NOMO-1 treated with dmso at 0.1 percent for 144 hours (cell line): ENCODE results near the gene NDUFV2.
"Not testable (repeated sequence)": the region's sequence is repeated elsewhere in the genome, so short reads cannot be mapped to it uniquely, and the experiment has no call there.

ENCODE experiments used
- DNase-seq: peaks from one replicate; lab custom pipeline; 2025; ENCODE audit not compliant: unreplicated experiment; lab: John Stamatoyannopoulos, UW

NDUFV2 gene

GRCh38 chr18:9088727-9089126 lies 13.8 kb upstream of the NDUFV2 start:
- not testable (repeated sequence) for DNase-seq

DNA sequence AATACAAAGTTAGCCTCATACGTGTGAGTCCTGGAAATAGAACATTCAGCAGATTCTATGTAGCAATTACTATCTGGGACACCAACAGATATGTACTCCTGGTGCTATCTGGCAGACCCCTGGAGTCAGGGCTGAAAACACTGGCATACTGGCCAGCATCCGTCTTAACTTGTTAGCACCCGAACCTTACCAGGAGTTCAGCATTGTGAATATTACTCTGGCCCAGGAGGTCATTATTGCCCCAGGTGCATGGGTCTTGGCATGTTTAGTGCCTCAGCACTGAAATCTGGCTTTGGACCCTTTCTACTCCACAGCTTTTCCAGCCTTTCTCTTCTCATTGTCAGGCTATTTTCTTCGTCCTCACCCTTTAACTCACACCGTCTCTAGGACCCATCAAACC lies 11.9 kb upstream of the NDUFV2 start:
- no peak for DNase-seq

GRCh38 chr18:9091066-9091476 lies 11.4 kb upstream of the NDUFV2 start:
- DNase-seq: no peak

- no peak for DNase-seq
Measured at GRCh38 chr18:9092665-9093064, 9.8 kb upstream of the NDUFV2 start.

- not testable (repeated sequence) for DNase-seq
Measured at GRCh38 chr18:9093109-9093508, 9.4 kb upstream of the NDUFV2 start.

- no peak for DNase-seq
Measured at GRCh38 chr18:9094307-9095226, 7.9 kb upstream of the NDUFV2 start.

DNA sequence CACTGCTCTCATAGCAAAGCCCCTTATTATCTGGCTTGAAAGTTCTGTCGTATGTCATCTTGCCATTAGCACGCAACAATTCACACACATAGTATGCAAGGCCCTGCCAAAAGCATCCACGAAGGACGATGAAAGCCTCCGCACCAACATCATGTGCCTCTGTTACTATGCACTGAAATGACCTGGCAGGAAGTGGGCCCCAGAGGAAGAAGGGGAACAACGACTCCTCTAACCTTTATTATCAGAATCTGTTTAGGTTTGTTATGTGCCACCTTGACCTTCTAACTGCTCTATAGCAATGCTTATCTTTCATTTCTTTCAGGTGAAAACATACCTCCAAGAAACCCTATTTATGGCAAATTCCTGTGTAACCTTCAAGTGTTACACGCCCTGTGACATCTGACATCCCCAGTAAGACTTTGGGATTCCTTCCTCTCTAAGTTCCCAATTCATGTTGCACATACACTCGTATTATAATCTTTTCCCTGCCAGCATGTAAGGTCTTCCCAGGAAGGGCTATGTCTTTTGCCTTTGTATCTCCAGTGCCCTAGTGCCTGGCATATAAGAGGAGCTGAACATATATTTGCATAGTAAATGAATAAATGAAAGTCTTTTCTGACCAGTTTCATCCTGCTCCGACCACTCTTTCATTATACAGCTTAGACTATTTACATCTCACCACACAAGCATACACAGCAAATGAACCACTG lies 7.0 kb upstream of the NDUFV2 start:
- peak; percentile 32 for DNase-seq

DNA sequence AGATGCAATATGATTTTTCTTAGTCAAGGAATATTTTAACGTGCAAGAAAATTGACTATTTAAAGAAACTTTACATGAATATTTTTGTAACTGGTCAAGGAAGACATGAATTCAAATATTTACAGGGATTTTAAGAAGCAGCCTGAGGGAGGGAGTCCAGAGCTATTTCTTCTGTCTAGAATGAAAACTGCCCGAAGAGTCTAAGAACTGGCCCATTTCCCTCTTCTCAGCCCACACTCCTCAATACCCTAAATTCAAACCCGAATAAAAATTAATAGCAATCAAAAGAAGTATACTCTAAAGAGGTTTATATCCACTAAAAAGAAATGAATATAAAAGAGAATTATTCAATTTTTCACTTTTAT lies 6.5 kb upstream of the NDUFV2 start:
- no peak for DNase-seq

GRCh38 chr18:9096685-9097084 lies 5.8 kb upstream of the NDUFV2 start:
- DNase-seq: no peak

GRCh38 chr18:9097349-9097748 lies 5.2 kb upstream of the NDUFV2 start:
- DNase-seq: no peak

GRCh38 chr18:9100796-9101195 lies 1.7 kb upstream of the NDUFV2 start:
- DNase-seq: no peak

DNA sequence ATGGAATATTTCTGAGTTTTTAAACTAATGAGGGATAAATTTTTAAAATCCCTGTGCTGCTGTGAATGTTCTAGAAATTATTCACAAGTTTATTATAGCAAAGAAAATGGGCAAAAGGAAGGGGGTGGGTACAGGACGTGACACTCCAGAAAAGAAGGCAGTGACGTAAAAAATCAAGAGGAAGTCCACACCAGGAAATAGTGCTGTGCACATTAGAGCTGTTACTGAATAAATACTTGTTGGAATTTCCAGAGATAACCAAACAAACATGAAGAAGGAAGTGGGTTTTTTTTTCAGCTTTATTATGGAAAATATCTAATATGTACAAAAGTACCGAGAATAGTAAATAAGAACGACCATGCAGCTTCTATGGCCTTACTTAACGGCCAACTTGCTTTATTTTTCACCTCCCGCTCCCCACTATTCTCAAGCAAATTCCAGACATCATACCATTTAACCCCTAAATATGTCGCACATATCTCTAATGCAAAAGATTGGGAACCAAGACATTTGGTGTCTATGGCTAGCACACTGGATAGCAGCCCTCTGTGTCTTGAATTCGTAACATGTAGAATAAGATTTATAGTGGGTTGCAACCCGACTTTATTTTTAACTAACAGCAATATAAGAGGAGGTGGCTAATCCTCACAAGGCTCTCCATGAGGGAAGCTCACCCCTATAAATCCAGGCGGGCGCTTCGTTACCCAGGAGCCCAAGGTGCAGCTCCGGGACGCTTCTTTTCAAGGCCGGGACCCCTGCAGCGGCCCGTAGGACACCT lies 580 bp upstream of the NDUFV2 start:
- peak; percentile 60 for DNase-seq

- DNase-seq: no peak
Measured at GRCh38 chr18:9103376-9103873, 926 bp downstream of the NDUFV2 start.

- no peak for DNase-seq
Measured at GRCh38 chr18:9104244-9104901, 1.9 kb downstream of the NDUFV2 start.

DNA sequence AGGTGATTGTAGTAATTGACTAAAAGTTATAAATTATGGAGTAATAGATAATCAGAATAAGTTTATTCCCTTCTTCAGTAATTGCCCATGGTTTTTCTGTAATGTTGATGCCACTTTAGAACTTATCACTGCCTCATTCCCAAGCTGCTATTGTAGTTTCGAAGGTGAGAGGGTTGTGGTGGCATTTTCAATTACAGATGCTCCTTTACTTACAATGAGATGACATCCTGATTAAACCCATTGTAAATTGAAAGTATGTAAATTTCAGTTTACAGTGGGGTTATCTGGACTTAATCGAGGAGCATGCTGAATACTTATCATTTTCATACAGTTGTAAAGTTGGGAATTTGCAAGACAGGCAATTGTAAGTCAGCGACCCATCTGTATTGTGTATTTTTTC lies 2.9 kb downstream of the NDUFV2 start:
- no peak for DNase-seq

DNA sequence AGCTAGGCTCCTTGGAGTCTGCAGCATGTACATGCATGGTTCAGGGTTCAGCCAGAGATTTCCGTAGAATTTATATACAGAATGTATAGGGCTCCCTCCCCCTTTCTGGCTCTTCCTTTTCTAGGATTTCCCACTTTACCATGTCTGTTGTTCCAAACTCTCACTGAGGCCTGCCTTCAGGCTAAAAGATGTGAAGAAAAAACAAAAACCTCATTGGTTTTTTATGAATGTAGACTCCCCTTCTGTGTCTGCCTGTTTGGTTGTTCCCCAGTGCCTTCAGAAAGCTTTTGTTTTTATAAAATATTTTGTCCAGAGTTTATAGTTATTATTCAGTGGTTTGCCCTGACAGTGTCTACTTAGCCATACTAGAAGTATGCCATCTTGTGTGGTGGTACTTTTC lies 3.6 kb downstream of the NDUFV2 start:
- no peak for DNase-seq

DNA sequence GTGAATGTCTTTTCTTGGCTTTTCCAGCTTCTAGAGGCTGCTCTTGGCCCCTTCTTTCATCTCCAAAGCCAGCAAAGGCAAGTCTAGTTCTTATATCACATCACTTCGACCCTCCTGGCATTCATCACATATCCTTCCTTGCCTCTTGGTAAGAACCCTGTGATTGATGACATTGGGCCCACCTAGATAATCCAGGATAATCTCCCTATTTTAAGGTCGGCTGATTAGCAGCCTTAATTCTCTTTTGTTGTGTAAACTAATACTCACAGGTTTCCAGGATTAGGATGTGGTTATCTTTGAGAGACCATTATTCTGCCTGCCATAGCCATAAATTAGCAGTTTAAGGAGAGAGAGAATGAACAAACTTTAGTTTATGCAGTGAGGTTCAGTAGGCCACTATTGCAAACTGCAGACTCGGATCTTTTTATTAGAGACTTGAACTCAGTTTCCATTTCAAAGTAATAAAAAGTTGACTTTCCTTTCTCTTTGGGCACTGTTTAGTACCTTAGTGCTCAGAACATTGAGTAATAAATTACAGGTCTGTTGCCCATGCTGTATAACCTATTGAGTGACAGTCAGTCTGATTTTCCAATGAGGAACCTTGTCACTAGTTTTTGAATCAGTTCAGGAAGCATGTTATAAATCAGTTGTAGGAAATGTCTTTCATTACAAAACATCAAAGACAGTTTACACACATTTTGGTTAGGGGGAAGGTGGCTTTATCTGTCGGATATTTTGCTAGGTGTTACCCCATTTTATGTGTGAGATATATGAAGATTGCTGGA lies 4.5 kb downstream of the NDUFV2 start:
- DNase-seq: no peak

- DNase-seq: no peak
Measured at GRCh38 chr18:9108911-9109310, 6.4 kb downstream of the NDUFV2 start.

DNA sequence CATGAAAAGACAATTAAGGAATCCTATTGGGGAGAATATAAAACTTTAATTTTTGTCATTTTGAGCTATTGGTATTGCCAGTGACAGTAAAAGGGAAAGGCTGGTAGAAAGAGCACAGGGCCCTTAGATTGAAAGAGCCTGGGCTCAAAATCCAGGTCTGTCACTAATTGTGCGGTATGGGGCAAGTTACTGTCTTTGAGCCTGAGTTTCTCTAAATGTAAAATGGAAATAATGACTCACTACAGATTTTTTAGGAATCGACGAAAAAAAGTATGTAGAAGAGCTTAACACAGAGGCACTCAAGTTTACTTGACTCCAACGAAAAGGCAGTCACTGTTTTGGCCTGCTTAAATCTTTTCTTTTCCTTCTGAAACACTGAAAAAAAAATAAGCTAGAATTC lies 7.0 kb downstream of the NDUFV2 start:
- DNase-seq: no peak
